NCI-H446 treated with DMSO at 0.1 percent for 48 hours (cell line): ENCODE data around the gene ZFP36.

ENCODE experiments used
- DNase-seq: peaks from one replicate; lab custom pipeline; 2025; lab: John Stamatoyannopoulos, UW

Gene ZFP36

DNA sequence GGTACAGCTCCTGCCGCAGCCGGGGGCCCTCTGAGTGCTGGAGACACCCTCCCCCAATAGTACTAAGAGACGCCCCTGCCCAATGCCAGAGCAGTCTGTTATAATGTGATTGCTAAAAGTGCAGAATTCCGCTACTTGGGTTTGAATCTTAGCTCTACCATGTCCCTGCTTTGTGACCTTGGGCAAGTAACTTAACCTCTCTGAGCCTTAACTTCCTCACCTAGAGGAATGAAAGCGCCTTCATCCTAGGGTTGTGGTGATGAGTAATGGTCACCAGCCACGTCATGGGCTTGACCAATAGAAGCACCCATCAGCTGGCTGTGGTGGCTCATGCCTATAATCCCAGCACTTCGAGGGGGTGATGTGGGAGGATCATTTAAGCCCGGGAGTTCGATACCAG is 12.4 kb downstream of the ZFP36 start:
- DNase-seq: no peak

DNA sequence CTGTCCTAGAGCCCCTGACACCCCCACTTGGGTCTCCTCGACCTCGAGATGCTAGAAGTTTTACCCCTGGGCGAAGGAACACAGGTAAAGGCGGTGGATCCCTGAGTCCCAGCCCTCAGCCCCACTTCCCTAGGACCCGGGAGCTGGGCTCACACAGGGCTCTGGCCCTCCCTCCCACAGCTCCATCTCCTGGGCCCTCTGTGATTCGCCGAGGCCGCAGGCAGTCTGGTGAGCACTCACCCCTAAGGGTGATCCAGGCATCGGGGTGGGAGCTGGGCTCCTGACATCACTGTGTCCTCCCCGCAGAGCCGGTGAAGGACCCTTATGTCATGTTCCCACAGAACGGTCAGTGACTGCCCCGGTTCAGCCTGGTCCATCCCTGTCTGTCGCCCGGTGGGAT is 14.1 kb downstream of the ZFP36 start:
- DNase-seq: no peak

DNA sequence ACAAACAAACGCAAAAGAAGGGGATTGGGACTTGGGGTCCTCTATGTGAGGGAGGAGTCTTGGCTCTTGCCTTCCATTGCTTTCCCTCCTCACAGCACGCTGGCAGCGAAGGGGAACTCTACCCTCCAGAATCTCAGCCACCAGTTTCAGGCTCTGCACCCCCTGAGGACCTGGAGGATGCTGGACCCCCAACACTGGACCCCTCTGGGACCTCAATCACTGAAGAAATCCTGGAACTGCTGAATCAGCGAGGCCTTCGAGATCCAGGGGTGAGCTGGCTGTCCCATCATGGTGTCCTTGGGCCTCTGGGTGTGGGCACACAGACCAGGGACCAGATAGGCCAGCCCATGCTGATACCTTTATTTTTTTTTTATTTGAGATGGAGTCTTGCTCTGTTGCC is 15.4 kb downstream of the ZFP36 start:
- DNase-seq: no peak

DNA sequence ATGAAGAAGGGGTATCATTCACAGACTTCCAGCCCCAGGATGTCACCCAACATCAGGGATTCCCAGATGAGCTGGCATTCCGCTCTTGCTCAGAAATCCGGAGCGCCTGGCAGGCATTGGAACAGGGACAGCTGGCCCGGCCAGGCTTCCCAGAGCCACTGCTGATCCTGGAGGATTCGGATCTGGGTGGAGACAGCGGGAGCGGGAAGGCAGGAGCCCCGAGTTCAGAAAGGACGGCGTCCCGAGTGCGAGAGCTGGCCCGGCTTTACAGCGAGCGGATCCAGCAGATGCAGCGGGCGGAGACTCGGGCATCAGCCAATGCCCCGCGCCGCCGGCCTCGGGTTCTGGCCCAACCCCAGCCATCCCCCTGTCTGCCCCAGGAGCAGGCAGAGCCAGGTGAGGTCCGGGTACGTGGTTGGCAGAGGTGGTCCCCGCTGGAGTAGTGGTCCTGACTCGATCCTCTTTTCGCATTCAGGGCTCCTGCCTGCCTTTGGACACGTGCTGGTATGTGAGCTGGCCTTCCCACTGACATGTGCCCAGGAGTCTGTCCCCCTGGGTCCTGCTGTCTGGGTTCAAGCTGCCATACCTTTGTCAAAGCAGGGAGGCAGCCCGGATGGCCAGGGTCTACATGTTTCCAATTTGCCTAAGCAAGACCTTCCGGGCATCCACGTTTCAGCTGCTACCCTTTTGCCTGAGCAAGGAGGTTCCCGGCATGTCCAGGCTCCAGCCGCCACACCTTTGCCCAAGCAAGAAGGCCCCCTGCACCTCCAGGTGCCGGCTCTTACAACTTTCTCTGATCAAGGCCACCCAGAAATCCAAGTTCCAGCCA is 16.8 kb downstream of the ZFP36 start:
- no peak for DNase-seq

DNA sequence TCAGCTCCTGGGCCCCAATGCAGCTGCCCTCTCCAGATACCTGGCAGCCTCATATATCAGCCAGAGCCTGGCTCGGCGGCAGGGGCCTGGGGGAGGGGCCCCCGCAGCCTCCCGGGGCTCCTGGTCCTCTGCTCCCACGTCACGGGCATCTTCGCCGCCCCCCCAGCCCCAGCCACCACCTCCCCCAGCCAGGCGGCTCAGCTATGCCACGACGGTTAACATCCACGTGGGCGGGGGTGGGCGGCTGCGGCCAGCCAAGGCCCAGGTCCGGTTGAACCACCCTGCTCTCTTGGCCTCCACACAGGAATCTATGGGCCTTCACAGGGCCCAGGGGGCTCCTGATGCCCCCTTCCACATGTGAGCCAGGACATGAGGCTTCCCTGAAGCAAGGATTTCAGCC is 18.3 kb downstream of the ZFP36 start:
- no peak for DNase-seq

DNA sequence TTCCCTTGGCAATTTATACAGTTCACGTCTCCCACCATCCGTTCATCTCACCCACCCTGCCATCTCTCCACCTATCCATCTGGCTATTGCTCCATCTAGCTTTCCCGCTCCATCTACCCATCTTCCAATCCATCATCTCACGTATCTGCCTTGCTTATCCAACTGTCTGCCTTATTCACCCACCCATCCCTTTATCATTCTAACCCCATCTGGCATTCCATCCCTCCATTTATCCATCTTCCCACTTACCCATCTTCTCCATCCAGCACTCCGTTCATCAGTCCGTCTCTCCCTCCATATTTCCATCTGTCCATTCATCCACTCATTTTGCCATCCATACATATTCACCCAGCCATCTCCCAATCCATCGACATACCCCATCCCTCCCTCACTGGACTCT is 19.1 kb downstream of the ZFP36 start:
- DNase-seq: no peak

DNA sequence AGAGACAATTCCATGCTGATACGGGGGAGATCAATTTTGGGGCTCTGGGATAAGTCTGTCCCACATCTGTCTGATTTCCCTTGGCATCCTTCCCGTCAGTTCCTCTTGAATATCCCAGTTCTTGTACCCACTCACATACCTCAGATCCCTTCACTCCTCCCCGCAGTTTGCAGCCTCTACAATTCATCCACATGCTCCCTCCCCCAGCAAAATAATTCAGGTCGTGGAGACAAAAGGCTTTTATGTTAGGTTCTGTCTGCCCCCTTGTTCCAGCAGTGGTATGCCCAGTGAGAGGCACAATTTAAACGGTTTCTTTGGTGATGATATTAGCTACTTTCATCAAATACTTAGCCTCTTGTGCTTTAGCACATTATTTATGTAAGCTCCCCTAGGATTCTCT is 19.5 kb downstream of the ZFP36 start:
- no peak for DNase-seq

DNA sequence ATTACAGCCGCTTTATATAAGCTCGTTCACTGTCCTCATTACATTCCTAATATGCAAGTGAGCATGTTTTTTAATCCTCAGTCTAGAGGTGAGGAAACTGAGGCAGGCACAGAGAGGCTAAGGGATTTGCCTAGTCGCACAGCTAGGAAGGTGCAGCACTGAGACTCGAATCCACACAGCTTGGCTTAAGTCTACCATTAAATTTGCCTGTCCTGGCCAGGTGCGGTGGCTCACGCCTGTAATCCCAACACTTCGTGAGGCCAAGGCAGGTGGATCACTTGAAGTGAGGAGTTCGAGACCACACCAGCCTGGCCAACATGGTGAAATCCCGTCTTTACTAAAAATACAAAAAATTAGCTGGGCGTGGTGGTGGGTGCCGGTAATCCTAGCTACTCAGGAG is 21.1 kb downstream of the ZFP36 start:
- no peak for DNase-seq

DNA sequence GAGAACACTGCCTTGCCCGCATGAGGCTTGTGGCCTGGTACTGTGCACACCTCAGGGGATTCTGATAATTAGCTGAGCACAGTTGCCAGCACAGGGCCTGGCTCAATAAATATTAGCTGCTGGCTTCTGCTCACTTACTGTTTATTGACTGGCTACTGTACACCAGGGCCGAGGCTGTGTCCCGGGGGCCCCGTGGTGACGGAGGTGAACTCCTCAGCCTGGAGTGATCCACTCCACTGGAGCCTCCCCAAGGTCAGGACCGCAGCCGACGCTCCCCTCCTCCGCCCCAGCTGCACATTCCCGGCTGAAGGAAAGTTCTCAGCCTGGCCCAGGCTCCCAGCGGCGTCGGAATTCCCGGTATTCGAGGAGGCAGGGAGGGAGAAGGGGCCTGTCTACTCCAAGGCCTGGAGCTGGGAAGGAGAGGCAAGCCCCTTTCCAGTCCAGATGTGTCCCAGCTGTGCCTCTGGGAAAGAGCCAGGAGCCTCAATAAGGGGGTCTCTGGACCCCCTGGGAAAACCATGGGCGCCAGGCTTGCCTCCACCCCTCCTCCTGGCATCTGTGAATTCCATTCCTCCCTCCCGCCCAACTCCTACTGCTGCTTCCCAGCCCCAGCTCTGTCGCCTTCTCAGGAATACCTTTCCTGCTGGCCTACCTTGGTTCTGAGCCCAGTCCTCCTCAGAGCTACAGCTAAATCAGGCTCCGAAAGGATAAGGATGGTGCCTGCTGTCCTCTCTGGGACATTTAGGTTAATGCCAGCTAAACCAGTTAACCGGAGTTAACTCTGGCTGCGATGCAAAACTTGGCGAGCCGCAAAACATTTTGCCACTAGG is 21.9 kb downstream of the ZFP36 start:
- DNase-seq: no peak

DNA sequence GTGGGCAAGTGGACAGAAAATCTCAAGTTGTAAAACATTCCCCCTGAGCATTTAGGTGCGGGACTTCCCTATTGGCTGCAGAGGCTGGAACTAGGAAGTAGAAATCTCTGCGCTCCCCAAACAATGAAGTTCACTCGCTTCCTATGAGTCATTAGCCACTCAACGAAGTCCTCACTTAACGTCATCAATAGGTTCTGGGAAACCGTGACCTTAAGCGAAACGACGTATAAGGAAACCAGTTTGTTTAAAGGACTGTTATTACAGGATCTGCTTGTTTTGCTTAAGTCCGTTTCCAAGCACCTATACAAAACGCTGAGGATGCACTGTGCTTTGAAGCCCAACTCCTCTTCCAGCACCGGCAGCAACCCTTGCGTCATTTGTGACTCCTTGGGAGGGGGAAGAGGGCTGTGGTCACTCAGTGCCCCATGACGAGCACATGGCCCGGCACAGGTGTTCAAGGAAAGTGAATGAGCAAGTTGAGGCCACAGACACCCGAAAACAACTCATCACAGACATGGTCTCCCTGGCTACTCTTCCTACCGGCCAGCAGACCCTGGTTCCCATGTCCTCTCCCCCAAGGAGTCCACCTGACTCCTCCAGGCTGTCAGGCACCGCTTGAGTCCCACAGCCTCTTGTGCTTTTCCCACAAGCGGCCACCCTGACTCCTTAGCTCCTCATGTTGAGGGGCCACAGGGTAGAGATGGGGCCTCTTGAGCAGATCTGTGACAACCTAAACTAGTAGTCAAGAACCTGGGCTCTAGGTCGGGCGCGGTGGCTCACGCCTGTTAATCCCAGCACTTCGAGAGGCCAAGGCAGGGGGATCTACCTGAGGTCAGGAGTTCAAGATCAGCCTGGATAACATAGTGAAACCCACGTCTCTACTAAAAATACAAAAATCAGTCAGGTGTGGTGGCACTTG is 24.3 kb downstream of the ZFP36 start:
- DNase-seq: no peak

DNA sequence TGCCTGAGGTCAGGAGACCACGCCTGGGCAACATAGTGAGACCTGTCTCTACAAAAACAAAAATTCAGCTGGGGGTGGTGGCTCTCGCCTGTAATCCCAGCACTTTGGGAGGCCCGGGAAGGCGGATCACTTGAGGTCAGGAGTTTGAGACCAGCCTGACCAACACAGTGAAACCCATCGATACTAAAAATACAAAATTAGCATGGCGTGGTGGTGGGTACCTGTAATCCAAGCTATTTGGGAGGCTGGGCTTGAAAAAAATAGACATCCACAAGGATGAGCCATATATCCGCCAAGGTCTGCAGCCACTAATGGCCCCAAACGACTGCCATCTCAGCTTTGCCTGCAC is 26.0 kb downstream of the ZFP36 start:
- no peak for DNase-seq

DNA sequence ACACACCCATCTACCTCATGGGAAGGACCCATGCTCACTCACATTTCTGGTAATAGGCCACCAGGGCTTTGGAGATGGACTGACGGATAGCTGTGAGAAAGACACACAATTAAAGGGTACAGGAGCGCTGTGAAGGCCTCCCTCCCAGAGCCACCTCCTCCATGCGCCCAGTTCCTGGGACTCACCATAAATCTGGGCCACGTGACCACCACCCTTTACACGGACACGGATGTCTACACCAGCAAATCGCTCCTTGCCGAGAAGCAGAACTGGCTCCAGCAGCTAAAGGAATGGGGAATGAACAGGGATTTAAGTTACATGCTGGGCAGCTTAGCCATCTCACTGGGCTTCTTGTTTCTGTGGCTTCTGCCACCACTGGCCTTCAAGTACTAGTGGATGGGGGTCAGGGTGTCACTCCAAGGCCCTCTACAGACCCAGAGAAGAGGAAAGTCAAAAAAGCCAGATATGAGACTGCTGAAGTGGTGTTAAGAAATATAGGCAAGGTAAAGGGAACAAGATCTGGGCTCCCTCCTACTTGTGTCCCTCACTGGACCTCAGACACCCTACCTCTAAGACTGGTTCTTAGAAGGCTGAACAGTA is 26.9 kb downstream of the ZFP36 start:
- DNase-seq: no peak

DNA sequence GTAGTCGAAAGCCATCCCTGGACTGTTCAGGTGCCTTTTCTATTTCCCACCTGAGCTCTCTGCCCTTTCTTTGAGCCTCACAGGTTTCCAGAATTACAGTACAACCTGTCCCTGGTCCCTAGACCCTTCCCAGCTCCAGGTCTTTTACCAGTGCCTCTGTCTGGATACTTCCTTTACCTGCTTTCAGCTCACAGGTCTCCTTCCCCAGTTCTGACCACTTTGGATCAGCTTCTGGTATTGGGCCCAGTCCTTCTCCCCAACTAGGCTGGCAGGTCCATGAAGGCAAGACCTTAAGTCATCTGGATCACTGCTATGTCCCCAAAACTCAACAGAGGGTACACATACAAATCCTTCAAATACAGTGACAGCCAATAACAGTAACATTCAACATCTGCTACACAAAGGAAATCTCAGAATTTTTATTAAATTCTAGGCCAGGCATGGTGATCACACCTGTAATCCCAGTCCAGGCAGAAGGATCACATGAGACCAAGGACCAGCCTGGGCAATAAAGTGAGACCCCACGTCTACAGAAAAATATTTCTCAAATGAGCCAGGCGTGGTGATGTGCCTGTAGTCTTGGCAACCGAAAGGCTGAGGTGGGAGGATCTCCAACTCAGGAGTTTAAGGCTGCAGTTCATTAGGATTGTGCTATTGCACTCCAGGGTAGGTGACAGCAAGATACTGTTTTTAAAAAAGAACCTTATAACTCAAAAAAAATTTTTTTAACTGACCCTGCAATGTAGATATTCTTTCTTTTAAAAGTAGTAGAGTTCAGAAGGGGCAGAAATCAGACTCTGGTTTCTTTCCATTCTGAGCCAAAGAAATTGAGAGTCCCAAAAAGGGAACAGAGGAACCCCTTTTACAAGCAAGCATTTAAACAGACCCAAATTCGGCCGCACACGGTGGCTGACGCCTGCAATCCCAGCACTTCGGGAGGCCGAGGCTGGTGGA is 27.8 kb downstream of the ZFP36 start:
- no peak for DNase-seq

DNA sequence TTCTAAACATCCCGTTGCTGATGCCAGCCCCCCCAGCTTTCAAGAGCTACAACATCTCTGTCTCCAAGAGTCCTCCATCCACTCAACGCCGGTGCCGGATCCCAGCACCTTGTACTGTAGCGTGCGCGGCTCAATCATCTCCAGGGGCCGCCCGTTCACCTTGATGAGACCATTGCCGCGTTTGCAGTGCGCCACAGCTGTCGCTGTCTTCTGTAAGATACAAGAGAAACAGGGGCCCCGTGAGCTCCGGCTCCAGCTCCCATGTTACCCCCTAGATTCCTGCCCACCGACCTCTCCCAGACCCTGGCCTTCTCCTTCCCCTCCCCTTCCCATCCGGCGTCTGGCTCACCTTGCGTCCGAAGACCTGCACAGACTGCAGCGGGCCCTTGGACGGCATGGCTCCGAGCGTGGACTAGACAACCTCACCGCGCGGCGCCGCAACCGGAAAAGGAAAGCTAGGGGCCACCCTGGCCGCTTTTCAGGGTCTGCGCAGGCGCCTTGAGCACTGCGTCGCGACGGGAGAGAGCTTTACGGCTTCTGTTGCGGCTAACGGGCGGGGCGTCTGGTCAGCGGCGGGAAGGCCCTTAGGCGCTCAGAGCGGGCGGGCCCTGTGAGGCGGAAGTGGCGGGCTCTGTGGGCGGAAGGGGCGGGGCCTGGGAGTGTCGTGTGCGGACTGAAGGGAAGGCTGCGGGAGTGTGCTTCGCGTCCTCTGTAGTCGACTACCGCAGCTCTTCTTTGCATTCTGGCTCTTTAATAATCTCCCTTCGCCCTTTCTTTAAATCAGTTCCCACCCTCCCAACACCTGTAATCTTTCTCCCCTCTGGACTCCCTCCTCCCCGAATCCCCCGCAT is 29.1 kb downstream of the ZFP36 start, which contains the start of gene RPS16:
Gene RPS16 (minus strand): TSS at position 451 of the 851 bp plus-strand sequence. CDS start 54 bp downstream, at position 397.
- DNase-seq: peak; percentile 98

DNA sequence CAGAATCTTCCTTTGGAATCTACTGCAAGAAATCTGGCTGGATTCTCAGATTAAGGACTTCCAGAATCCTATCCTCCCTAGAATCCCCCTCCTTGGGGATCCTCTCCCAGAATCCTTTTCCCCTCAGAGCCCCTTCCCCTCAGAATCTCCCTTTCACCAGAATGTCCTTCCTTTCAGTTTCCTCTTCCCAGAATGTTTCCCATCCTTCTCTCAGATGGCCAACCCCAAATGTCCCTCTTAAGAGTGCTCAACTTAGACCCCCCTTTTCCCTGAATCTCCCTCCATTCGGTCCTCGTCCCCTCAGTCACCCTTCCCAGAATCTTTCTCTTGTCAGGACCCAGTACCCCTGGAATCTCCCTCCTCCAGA is 29.7 kb downstream of the ZFP36 start:
- DNase-seq: no peak

DNA sequence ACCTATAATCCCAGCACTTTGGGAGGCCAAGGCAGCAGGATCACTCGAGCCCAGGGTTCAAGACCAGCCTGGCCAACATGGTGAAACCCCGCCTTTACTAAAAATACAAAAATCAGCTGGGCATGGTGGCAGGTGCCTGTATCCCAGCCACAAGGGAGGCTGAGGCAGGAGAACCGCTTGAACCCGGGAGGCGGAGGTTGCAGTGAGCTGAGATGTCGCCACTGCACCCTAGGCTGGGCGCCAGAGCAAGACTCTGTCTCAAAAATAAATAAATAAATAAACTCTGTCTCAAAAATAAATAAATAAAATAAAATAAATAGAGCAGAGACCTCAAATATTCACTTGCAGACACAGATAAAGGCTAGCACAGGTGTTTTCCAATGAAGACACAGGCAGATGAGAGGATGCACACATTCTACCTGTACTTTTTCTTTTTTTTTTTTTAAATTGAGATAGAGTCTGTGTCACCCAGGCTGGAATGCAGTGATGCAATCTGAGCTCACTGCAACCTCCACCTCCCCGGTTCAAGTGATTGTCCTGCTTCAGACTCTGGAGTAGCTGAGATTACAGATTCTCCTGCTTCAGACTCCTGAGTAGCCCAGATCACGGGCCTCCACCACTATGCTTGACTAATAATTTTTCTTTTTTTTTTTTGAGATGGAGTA is 31.8 kb downstream of the ZFP36 start:
- DNase-seq: no peak

DNA sequence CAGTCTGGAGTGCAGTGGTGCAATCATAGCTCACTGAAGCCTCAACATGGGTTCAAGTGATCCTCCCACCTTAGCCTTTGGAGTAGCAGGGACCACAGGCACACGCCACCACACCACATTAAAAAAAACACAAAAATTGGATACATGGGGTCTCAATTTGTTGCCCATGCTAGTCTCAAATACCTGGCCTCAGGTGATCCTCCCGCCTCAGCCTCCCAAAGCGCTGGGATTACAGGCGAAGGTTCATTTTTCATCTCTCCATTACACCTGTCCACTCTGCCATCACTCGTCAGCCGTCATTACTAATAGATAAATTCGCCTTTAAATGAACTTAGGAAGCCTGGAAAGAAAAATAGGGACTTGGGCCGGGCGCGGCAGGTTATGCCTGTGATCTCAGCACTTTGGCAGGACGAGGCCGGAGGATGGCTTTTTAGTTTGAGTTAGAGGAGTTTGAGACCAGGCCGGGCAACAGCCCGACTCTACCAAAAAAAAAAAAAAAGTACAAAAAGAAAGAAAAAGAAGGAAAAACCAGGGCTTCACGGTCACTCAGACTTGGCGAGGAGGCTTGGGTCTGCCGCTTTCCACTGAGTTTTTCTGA is 38.0 kb downstream of the ZFP36 start:
- no peak for DNase-seq

DNA sequence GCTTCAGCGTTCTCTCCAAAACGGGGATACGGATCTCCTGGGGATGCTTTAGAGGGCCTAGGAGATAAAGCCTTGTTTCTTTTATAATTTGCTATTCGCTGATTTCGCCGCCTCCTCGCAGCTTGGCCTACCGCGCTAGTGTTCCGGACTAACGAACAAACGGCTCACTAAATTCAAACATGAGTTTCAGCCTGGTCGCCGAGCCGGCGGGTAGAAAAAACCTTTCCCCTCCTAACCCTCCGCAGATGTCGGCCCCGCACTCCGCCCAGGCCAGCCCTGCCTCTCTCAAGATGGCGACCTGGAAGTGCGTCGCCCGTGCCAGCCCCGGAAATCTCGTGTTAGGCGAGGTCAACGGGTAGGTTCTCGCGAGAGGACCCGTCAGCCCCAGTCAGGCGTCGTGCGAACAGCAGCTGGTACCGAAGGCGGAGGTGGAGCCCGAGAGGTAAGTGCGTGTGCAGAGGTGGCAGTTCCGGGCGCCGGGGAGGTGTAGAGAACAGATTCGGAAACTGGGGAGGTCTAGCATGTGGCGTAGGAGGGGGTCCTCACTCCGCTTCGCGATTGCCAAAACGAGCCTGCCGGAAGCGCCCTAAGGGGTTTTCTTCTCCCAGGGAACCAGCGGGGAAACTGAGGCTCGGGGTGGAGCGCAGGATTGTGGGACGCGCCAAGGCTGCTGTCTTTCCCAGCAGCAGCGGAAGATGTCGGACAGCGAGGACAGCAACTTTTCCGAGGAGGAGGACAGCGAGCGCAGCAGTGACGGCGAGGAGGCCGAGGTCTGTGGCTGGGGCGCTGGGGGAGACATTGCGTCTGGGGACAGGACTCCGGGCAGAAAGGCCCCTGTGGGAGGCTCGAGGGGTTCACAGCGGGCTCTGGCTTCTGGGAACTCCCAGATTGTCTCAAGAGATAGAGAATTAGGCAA is 38.8 kb downstream of the ZFP36 start, which contains the start of gene SUPT5H:
Gene SUPT5H (plus strand): TSS at position 387 of the 916 bp plus-strand sequence. CDS start 309 bp downstream, at position 696.
- peak; percentile 93 for DNase-seq
